Ishikawa (cell line): Measurements from ENCODE around the gene DUSP23.

ENCODE experiments used
- CEBPB ChIP-seq: IDR thresholded peaks from 2 replicates; pipeline ENCODE4 v1.6.1; 2012
- CREB1 ChIP-seq: IDR thresholded peaks from 2 replicates; pipeline ENCODE4 v1.6.1; 2012; ENCODE audit warnings: low read depth
- EGR1 ChIP-seq: IDR thresholded peaks from 2 replicates; pipeline ENCODE4 v1.6.1; 2012
- EP300 ChIP-seq: IDR thresholded peaks from 2 replicates; pipeline ENCODE4 v1.6.1; 2012; ENCODE audit warnings: borderline replicate concordance
- FOXM1 ChIP-seq: IDR thresholded peaks from 2 replicates; pipeline ENCODE4 v1.6.1; 2012; ENCODE audit warnings: low read depth, borderline replicate concordance
- MAX ChIP-seq: IDR thresholded peaks from 2 replicates; pipeline ENCODE4 v1.6.1; 2012
- NFIC ChIP-seq: IDR thresholded peaks from 2 replicates; pipeline ENCODE4 v1.6.1; 2012
- RAD21 ChIP-seq: IDR thresholded peaks from 2 replicates; pipeline ENCODE4 v1.6.1; 2012; ENCODE audit warnings: low read depth
- REST ChIP-seq: IDR thresholded peaks from 2 replicates; pipeline ENCODE4 v1.6.1; 2012; ENCODE audit warnings: low read depth, mild to moderate bottlenecking
- TAF1 ChIP-seq: IDR thresholded peaks from 2 replicates; pipeline ENCODE4 v1.6.1; 2012; ENCODE audit warnings: low read depth, mild to moderate bottlenecking
- TCF12 ChIP-seq: IDR thresholded peaks from 2 replicates; pipeline ENCODE4 v1.6.1; 2012; ENCODE audit warnings: low read depth
- TEAD4 ChIP-seq: IDR thresholded peaks from 2 replicates; pipeline ENCODE4 v1.6.1; 2012
- USF1 ChIP-seq: IDR thresholded peaks from 2 replicates; pipeline ENCODE4 v1.6.1; 2012
- YY1 ChIP-seq: IDR thresholded peaks from 2 replicates; pipeline ENCODE4 v1.6.1; 2012; ENCODE audit warnings: low read depth
- ZBTB7A ChIP-seq: IDR thresholded peaks from 2 replicates; pipeline ENCODE4 v1.6.1; 2012; ENCODE audit warnings: low read depth

Gene DUSP23

DNA sequence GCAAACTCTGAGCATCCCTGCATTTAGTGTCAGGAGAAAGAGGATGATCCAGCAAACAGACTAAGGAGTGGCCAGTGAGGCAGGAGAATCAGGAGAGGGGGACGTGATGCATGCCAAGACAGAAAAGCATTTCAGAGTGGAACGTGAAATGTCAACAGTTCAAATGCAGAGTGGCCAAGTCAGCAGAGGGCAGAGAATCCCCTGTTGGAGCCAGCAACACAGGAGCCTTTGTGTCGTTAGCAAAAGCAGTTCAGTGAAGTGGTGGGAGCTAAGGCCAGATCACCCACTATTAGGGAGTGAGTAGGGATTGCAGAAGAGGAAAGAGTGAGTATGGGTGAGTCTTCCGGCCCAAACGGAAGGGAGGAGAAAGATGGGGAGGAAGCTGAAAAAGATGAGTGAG lies 14.8 kb downstream of the DUSP23 start:
- TF ChIP-seq RAD21 (no peak), REST (no peak), NFIC (no peak), FOXM1 (no peak), TEAD4 (no peak), EP300 (no peak), TCF12 (no peak), EGR1 (no peak), CEBPB (no peak), CREB1 (no peak), TAF1 (no peak), YY1 (no peak), MAX (no peak), ZBTB7A (no peak), USF1 (no peak)

DNA sequence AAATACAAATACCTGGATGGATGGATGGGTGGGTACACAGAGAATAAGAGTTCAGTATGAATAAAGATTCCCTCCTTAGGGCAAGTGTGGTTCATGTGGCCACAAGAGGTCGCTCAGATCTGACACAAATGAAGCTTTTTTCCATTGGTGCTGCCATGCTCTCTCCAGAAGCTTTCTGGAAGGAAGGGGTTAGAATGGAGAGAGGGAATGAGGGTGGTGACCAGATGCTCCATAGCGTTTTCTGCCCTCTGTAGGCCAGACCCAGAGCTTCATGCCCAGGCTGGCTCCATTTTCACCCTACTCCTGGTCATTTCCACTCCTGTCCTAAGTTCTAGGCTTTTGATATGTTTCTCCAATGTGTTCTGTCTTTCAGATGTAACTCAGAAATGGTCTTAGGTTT lies 18.1 kb downstream of the DUSP23 start:
- TF ChIP-seq TEAD4 (no peak), EGR1 (no peak), NFIC (no peak), FOXM1 (no peak), MAX (peak; percentile 38; the same call in 1 of the 2 replicates), USF1 (no peak), YY1 (peak; percentile 39; the same call in 1 of the 2 replicates), EP300 (no peak), RAD21 (peak; percentile 92), TCF12 (no peak), ZBTB7A (no peak), REST (no peak)

DNA sequence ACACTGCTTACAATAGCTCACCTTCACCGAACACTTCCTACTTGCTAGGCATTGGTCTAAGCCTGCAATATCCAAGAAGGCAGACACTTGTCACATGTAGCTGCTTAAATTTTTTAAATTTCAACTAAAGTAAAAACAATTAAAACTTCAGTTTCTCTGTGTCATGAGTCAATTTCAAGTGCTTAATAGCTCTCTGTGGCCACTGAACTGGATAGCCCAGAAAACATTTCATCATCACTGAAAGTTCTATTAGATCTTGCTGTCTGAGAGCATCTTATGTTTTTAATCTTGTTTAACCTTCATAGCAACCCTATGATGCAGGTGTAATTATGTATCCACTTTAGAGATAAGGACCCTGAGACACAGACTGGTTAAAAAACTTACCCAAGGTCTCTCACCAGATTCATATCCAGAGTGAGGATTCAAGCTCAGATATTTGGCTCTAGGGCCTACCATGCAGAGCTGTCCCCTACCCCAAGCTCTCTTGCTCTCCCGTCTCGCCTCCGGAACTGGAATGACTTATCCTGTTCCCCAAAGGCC lies 18.8 kb downstream of the DUSP23 start:
- no peak for TF ChIP-seq ZBTB7A
- TF ChIP-seq CEBPB, result no peak
- TF ChIP-seq FOXM1, result no peak
- TF ChIP-seq TCF12, result no peak
- no peak for TF ChIP-seq YY1
- TF ChIP-seq RAD21, result no peak
- no peak for TF ChIP-seq USF1
- TF ChIP-seq EP300, result no peak
- TF ChIP-seq REST, result no peak
- TF ChIP-seq MAX, result no peak
- no peak for TF ChIP-seq NFIC
- TF ChIP-seq TAF1, result no peak
- no peak for TF ChIP-seq CREB1

DNA sequence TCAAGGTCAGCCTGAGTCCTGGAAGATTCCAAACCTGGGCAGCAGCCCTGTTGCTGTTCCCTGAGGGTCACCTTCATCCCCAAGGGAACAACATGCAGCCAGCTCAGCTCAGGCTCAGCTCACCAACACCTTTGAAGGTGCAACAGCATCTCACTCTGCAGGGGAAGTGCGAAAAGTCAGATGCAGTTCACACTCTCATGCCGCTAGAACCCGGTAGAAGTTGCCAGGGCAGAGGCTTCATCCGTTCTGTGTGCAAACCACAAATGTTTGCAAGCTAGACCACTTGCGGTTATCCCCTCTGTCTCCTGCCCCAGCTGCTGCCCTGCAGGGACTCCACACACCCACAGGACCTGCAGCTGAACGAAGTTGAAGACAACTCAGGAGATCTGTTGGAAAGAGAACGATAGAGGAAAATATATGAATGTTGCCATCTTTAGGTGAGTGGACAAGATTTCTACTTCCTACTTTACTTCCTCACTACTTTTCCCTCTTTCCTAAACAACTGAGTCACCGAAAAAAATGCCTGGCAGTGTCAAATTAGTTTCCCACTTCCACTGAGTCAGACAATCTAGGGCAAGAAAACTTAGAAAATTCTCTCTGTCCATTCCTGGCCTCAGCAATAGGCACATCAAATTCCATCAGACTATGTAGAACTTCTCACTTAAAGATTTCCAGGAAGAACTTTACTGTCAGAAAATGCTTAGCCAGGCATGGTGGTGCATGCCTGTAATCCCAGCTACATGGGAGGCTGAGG lies 19.6 kb downstream of the DUSP23 start:
- TF ChIP-seq NFIC (no peak), TEAD4 (no peak), EGR1 (no peak), USF1 (no peak), TAF1 (no peak), RAD21 (no peak), MAX (no peak), YY1 (no peak), REST (no peak), EP300 (no peak), ZBTB7A (no peak), CEBPB (no peak)
